Activated gamma-delta T cell treated with Interleukin-2 at 50 U/mL for 16 hours (primary cell): ENCODE results near the gene CCR3.
"Not testable (repeated sequence)": the region's sequence is repeated elsewhere in the genome, so short reads cannot be mapped to it uniquely, and the experiment has no call there.

Experiments used
- DNase-seq: peaks from one replicate; pipeline ENCODE4 v3.0.0-alpha.2; 2020

The CCR3 gene

DNA sequence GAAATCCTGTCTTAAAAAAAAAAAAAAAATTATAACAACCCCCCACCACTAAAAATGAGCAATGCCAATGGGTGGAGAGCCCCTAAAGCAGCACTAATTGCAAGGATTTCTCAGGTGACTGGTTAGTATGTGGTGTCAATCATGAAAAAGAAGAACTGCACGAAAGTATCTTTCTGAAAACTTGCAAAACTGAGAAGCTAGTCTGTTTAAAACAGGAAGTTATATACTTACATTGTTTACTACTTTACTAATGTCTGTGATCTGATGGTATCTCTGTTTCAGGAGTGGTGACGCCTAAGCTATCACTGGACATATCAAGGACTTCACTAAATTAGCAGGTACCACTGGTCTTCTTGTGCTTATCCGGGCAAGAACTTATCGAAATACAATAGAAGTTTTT lies at the start of gene CCR3:
TSS of gene CCR3 (plus strand) at position 341 of the 400 bp plus-strand sequence. CDS start 22,699 bp downstream, outside the sequence.
- no peak for DNase-seq

DNA sequence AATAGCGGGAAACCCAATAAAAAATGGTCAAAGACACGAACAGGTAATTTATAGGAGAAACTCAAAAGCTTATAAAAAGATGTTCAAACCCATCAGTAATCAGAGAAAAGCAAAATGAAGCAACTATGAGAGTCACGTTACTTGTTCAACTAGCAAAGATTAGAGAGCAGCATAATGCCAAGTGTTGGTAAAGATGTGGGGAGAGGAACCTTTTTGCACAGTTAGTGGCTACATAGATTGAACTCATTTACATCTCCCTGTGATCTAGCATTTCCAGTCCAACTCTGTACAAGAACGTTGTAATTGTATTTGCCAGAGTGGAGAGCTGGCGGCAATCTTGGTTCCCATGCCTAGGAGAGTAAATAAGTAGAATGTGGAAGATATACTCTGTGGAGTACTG lies 49.3 kb upstream of the CCR3 start:
- no peak for DNase-seq

DNA sequence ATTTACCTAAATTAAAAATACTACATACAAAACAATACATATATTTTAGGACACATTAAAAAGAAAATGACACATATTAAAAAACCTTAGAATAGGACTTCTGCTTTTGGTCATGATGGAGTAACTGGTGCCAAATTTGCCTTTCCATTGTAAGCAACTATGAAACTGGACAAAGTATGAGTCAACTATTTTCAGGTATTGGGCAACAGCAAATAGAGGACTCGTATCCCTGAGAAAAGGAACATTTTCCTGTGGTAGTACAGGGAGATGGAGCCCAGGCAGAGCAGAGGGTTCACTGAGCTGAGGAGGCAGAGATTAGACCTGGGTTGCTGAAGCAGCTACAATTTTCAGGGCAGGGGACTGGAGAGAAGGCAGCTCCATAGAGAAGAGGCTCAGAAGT lies 48.8 kb upstream of the CCR3 start:
- no peak for DNase-seq

DNA sequence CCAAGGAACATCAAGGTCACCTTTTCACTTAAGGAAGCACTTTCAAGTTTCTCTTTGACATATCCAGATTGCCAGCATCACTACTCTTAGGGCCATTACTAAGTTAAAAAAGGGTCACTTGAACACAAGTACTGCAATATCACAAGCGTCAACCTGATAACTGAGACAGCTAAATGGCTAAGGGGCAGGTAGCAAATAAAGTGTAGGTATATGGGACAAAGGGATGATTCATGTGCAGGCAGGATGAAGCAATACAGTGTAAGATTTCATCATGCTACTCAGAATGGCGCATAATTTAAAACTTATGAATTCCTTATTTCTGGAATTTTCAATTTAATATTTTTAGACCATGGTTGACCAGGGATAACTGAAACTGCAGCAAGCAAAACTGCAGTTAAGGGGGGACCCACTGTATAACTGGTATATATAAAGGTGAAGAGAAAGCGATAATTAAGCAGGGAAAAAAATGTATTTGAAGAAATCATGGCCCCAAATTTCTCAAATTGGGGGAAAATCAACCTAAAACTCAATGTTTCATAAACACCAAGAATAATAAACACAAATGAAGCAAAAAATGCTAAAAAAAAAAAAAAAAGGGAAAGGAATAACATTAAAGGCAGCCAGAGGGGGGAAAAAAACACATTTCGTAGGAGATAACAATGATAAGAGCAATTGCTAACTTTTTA lies 47.2 kb upstream of the CCR3 start:
- no peak for DNase-seq

DNA sequence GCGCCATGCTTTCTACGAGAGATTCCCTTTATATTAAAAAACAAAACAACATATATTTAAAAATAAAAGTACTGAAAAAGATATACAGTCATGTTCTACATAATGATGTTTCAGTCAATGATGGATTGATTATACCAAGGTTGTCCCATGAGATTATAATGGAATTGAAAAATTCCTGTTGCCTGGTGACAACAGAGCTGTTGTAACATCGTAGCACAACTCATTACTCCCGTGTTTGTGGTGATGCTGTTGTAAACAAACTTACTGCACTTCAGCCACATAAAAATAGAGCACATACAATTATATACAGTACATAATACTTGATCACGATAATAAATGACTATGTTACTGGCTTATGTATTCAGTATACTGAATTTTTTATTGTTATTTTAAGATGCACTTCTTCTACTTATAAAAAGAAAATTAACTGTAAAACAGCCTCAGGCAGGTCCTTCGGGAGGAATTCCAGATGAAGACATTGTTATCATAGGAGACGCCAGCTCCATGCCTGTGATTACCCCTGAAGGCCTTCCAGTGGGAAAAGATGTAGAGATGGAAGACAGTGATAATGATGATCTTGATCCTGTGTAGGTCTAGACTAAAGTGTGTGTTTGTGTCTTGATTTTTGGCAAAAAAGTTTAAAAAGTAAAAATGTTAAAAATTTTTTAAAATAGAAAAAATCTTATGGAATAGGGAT lies 45.9 kb upstream of the CCR3 start:
- DNase-seq = no peak

DNA sequence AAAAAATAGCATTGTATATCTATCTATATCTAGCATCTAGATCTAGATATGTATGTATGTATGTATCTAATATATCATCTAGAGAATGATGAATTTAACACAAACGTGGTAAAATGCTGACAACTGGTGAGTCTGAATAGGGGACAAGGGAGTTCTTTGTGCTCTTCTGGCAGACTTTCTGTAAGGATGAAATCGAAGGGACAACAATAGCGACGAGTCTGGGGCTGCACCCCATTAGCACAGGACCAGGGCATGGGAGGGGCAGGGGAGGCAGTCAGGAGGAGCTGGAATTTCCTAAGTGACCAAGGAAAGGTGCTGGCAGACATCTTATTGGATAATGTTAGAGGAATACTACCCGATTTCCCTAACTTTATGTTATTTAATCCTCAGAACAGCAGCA lies 42.0 kb upstream of the CCR3 start:
- DNase-seq = no peak

DNA sequence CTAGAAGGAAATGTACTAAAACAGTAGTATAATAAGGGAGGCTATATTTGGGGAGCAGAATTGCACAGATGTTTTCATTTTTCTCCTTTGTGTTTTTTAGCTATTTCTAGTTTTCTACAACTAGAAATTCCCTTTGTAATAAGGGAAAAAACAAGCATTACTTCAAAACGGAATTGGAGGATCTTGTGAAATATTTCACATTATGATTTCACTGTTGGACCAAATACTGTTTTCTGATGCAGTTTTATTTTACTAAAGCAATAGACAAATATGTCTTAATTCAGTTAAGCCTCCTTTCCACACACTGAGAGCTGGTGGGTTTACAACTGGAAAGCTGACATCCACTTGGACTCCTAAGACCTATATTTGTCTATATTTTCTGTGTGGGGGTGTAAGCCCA lies 41.5 kb upstream of the CCR3 start:
- no peak for DNase-seq

DNA sequence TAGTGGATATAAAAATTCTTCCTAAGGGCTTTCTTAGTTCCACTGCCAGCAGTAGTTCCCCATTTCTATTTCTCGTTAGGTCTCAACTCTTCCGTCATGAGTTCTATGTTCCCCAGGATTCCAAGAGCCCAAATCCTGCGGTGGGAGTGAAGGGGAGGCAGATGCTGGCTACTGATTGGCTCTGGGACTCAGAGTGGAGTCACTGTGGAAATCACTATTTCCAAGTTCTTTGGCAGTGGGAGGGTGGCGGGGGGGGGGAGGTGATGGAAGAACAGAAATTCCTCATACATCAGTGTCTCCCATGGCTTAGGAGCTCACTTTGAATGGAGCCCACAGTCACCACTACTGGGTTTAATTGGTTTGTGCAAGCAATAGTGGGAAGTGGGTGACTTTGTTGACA lies 39.7 kb upstream of the CCR3 start:
- no peak for DNase-seq

DNA sequence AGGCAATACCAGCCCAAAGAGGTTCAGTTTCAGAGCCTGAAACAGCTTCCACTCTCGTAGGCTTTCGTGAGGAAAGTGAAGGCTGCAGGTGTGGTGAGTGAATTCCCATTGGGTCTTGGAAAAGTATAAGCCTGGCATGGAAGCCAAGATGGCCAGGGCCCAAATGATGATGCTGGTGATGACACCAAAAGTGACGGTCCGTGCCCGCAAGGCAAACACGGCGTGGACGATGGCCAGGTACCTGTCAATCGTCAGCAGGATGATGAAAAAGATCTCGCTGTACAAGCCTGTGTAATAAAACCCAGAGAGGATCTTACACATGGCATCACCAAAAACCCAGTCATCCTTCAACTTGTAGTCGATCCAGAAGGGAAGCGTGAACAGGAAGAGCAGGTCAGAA lies 38.6 kb upstream of the CCR3 start:
- no peak for DNase-seq

DNA sequence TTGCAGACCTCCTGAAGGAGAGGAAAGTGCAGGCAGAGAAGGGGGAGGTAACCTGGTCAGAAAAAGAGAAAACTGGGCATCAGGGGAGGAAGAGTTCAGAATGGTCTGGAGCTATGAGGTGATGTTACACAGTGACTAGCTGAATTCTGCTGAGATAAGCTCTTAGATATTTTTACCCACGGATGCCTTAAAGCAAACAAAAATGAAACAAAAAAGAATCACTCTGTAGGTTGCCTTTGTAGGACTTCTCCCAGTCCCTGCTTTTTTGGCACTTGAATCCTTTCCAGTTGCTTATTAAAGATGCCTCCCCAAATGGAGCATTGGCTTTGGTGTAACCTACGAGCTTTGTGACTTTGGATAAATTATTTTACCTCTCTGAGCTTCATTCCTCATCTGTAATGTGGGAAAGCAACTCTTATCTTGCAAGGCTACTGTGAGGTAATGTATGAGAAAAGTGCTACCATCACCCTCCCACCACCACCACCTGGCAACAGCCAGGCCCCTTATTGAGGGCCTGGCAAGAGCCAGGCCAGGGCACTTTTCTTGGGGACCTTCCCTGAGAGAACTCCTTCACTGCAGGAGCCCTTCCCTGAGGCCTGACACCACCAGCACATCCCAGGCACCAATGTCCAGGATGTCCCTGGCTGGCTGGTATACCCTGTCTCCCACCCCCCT lies 36.8 kb upstream of the CCR3 start:
- DNase-seq = no peak

DNA sequence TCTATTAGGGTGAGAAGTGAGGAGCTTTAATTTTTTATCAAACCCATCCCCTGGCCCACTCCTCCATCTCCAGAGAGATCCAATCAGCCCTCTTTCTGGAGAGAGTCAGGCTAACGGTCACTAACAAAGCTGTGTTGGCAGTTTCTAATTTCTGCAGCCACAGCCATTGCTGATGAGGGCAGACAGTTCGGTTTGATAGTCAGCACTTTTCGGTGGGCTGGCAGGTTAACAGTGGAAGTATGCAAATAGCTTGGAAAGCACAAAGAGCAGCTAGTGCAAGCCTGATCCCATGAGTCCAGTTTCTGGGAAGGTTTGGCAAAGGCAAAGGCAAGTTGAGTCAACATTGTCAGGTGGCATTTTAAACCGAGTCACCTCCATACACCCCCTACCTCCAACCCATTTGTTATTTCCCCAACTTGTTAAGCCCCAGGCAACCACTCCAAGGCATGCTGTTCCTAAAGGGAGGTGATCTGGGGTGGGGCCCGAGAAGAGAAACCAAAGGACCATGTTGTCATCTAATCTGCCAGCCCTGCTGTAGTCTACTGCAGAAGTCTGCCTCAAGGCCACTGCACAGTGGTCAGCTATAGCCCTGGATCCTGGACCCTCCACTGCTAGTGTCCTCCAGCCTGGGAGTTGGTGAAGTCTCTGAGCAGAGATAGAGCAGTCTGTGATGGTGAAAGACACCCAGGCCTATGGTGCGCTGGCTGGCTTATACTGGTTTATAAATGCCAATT lies 35.8 kb upstream of the CCR3 start:
- DNase-seq = no peak

DNA sequence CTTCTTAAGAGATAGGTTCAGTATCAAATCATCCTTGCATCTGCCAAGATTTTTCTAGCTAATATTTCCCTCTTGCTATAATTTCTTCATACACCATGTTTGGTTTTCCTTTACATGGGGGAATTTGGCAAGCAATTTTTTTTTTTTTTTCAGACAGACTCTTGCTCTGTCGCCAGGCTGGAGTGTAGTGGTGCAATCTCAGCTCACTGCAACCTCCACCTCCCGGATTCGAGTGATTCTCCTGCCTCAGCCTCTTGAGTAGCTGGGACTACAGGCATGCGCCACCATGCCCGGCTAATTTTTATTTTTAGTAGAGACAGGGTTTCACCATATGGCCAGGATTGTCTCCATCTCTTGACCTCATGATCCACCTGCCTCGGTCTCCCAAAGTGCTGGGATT lies 34.7 kb upstream of the CCR3 start:
- DNase-seq = not testable (repeated sequence)

DNA sequence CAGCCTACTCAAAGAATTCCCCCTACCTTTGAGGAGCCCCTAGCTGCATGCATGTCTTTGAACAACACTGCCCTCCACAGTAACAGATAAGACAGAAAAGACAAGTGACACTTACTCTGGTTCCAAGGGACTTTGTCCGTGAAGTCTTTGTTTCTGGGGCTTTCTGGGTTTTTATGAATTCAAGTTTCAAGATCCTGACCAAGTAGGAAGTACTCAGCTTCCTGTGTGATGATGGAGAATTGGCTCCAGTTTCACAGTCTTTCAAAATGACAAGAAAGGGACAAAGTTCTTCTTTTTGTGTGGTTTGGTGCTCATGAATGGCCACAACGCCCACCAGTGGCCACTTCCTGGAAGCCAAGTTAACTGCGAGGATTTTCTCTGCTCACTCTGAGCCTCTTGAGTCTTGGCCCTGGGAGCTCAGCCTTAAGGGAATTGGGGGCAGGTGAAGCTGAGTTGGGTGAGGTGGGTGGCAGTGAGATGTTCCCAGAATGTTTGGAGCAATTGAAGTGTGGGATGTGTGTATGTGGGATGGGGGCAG lies 34.0 kb upstream of the CCR3 start, which contains the start of gene CCR1:
TSS of gene CCR1 (minus strand) at position 147 of the 538 bp plus-strand sequence. CDS start 4,000 bp downstream, outside the sequence.
- peak; percentile 44 for DNase-seq

DNA sequence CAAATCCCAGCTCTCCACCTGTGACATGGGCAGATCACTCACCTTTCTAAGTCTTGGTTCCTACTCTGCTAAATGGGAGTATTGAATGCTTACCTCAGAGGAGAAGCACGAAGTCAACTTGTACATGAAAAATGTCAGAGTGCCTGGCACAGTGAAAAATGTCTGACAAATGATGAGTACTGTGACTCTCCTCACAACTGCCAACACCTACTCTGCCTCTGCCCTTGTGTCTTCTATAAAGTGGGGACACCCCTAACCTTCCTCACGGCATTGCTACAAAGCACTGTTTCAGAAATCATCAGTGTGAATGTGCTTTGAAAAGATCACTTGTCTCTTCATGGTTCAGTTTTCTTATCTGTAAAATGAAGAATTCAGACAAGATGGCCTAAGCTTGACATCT lies 33.2 kb upstream of the CCR3 start:
- no peak for DNase-seq

DNA sequence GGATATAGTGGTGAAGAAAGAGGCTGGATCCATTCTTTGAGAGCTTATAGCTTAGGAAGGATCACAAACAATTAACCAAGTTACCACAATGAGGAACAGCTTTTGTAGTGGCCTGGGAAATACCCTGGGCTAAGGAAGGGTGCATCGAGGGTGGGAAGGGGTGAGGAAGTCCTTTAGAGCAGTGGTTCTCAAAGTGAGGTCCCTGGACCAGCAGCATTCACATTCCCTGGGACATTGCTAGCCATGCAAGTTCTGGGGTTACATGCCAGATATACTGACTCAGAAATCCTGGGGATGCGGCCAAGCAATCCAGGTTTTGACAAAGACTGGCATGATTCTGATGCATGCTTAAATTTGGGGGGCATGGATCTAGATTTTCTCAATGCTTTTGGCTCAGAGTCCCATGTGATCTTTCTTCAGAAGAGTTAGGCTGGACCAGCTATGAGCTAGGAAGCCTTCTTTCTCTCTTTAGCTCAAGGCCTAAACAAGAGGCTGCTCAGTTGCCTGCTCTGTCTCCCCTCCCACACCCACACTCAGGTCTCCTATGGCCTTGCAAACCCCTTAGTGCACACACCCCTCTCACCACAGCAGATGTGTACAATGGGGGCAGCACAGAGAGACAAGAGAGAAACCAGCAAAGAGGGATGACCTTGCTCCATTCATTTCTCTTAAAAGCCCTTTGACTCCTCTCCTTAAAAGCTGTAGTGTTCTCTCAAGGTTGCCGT lies 32.4 kb upstream of the CCR3 start:
- DNase-seq = no peak

DNA sequence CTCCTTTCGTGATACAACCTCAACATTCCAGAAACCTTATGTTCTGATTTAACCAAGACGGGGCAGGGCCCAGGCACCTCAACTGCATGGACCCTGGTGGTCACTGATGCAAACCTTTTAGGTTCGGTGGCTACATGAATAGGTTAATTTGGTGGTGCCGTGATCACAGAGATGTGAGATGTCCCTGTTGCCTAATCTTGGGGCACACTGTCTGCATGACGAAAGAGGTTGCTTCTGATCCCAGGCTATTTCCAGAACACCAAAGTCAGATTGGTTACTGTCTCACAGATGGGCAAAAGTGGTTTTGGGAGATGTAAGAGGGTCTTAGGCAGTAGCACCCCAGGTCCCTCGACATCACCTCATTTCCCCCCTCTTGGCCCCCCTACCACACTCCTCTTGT lies 30.2 kb upstream of the CCR3 start:
- no peak for DNase-seq

DNA sequence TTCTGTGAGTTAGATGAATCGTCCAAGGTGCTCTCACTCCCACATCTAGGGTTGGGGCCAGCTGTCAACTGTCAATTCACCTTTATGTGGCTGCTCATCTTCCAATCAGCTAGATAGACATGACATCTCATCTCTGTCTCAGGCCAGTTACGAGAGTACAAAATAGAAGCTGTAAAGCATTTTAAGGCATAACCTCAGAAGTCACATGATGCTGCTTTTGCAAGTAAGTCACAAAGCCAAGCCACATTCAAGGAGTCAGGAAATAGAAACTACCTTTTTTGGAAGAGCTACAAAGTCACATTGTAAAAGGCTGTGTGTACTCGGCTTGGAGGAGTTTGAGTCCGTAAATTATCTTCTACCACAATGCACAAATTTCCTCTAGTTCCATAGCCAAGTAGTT lies 29.1 kb upstream of the CCR3 start:
- no peak for DNase-seq

DNA sequence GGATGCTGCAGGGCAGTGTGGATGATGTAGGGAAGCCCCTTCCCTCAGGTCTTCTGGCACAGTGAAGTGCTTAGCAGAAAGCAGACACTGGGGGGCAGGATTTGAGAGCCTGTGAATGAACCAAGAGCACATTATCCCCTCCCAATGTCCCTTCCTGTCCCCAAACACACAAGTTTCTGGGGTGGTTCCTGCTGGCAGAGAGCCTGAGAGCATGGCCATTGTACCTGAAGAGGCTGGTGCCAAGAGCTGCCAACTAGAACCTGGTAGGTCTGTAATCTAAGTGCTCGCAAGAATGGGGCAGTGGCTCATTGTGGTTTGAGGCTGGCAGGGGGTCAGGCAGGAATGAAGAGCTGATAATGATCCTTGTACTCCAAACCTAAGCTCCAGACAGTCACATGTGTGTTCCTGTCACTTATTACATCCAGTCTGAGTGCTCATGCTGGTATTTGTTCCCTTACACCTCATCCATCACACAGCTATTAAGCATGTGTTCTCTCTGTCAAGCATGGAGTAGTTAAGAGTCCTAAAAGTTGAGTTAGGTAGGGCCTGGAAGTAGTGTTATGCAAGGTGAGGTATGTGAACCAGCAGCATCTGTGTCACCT lies 27.4 kb upstream of the CCR3 start:
- no peak for DNase-seq

DNA sequence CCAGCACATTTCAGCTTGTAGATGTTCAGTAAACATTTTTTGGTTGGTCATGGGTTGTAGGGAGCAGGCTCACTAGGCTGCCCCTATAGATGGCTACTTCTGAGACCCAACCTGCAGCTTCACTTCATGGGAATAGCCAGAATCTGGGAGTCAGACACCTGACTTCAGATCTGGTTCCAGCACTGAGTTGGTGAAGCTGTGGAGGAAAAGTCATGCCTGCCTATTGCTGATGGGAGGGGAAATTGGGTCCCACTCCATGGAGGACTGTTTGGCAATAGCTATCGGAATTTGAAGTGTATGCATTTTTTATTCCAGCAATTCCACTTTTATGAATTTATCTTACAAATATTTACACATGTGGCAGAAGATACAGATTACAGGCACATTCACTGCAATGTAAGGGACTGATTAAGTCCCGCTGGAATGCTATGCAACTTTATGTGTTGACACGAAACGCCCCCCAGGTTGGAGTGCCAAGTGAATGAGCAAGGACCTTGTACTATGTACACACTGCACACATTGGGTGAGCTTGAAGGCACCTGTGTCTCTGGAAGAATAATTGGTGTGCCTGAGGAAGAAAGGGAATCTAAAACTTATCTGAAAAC lies 26.3 kb upstream of the CCR3 start:
- no peak for DNase-seq

DNA sequence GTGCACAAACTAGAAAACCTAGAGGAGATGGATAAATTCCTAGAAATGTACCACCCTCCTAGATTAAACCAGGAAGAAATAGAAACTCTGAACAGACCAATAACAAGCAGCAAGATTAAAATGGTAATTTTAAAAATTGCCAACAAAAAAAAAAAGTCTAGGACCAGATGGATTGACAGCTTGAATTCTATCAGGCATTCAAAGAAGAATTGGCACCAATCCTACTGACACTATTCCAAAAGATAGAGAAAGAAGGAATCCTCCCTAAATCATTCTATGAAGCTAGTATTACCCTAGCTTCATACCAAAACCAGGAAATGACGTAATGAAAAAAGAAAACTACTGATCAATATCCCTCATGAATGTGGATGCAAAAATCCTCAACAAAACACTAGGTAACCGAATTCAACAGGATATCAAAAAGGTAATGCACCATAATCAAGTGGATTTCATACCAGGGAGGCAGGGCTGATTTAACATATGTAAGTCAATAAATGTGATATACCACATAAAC lies 24.0 kb upstream of the CCR3 start:
- no peak for DNase-seq

DNA sequence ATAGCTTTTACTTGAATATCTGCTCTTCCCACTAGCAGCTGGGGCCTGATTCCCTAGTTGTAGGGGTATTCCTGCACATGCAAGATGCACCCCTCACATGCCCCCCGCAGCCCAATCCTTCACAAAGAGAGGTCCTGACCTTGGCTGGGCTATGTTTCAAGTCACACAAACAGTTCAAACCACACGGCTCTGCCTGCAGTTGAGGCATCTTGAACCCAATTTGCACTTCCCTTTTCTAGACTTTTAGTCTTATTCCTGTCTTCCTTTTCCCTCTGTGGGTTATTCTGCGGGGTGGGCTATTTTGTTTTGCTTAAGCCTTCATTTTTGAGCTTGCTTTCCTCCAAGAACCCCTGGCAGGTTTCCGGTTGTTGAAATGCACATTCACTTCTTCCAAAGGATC lies 20.9 kb upstream of the CCR3 start:
- no peak for DNase-seq
